Measurements from ENCODE around the gene CHCHD6. TPM values are rescaled to one million over a fixed set of nuclear protein-coding genes. Genes with fewer than 3 reads are reported as not detected.
A peak's percentile ranks its signal among the peaks of the same experiment; 100 is the strongest.

The CHCHD6 gene
- total RNA-seq, 1 experiment from 2014 or later: 45.9 TPM

GRCh38 chr3:126858887-126859286 lies 154.8 kb downstream of the CHCHD6 start:
- TF ChIP-seq CTCF (IDR thresholded peaks at IDR 0.05; ENCODE audit: unreplicated experiment): no peak
- H3K4me3 Mint-ChIP-seq (ENCODE audit: low read depth, unreplicated experiment): no peak overlapping the region
- H3K4me1 Mint-ChIP-seq (ENCODE audit: low read depth, unreplicated experiment): no peaks in the 10 kb centered on the region
- intact Hi-C loops (cut with micrococcal nuclease; ENCODE audit: unreplicated experiment): no loop called here
- CTCF ChIA-PET: no interaction called here
- no TSS peak for BruUV-seq (replicated peaks)
- no peaks in the 10 kb centered on the region for H3K27me3 Mint-ChIP-seq (ENCODE audit: unreplicated experiment)
- no peak for DNase-seq
- H3K27ac Mint-ChIP-seq (ENCODE audit: unreplicated experiment): no peak overlapping the region
- no peaks in the 10 kb centered on the region for H3K36me3 Mint-ChIP-seq (ENCODE audit: insufficient read depth, unreplicated experiment)
- no peaks in the 10 kb centered on the region for H3K9me3 Mint-ChIP-seq (ENCODE audit: low read depth, unreplicated experiment)

- no peaks in the 10 kb centered on the region for H3K27me3 Mint-ChIP-seq (ENCODE audit: unreplicated experiment)
- BruUV-seq (replicated peaks): no TSS peak
- no peaks in the 10 kb centered on the region for H3K36me3 Mint-ChIP-seq (ENCODE audit: insufficient read depth, unreplicated experiment)
- intact Hi-C loops (cut with micrococcal nuclease; ENCODE audit: unreplicated experiment): no loop called here
- H3K9me3 Mint-ChIP-seq (ENCODE audit: low read depth, unreplicated experiment): no peaks in the 10 kb centered on the region
- no peak for DNase-seq
- H3K4me1 Mint-ChIP-seq (ENCODE audit: low read depth, unreplicated experiment): no peaks in the 10 kb centered on the region
- CTCF ChIA-PET: interaction anchor here (0.6 kb wide), 1 partner anchor 26 kb away, joined by 4 read pairs; no protein-coding TSS in a partner anchor
- TF ChIP-seq CTCF (IDR thresholded peaks at IDR 0.05; ENCODE audit: unreplicated experiment): no peak
- H3K27ac Mint-ChIP-seq (ENCODE audit: unreplicated experiment): no peak overlapping the region
- no peak overlapping the region for H3K4me3 Mint-ChIP-seq (ENCODE audit: low read depth, unreplicated experiment)
Observed at GRCh38 chr3:126859415-126860246, 155.6 kb downstream of the CHCHD6 start.

- Mint-ChIP-seq H3K27ac (ENCODE audit: unreplicated experiment) (peak overlapping the region; percentile 5), H3K27me3 (ENCODE audit: unreplicated experiment) (no peaks in the 10 kb centered on the region), H3K4me1 (ENCODE audit: low read depth, unreplicated experiment) (no peaks in the 10 kb centered on the region), H3K36me3 (ENCODE audit: insufficient read depth, unreplicated experiment) (peaks cover 4% of the 10 kb centered on the region), H3K4me3 (ENCODE audit: low read depth, unreplicated experiment) (no peak overlapping the region), H3K9me3 (ENCODE audit: low read depth, unreplicated experiment) (peaks cover 6% of the 10 kb centered on the region)
- BruUV-seq (replicated peaks): no TSS peak
- TF ChIP-seq CTCF (IDR thresholded peaks at IDR 0.05; ENCODE audit: unreplicated experiment): no peak
- CTCF ChIA-PET: no interaction called here
- no peak for DNase-seq
- intact Hi-C loops (cut with micrococcal nuclease; ENCODE audit: unreplicated experiment): no loop called here
Observed at GRCh38 chr3:126865736-126866135, 161.7 kb downstream of the CHCHD6 start.

DNA sequence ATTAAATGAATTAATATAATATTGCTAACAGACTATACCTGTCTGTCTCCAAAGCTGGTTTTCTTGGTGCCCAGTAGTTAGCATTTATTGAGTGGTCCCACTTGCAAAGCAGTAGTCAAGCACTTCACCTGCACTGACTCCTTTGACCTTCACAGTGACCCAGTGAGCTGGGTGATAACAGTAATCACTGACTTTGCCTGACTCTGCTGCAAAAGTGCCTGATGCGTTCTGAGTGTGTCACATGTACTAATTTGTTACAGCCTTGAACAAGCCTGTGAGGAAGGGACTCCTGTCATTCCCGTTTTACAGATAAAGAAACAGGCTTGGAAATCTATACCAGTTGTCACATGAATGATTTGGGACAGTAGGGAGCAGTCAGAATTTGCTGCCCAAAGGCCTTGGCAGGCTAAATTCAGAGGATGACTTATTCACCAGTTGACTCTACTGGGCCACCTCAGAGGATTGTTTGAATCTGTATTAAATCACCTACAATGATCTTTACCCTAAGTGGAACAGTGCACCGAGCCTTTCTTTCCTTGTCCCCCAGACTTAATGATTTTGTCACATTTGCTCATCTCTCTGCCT lies 162.2 kb downstream of the CHCHD6 start:
- no peaks in the 10 kb centered on the region for H3K27me3 Mint-ChIP-seq (ENCODE audit: unreplicated experiment)
- intact Hi-C loops (cut with micrococcal nuclease; ENCODE audit: unreplicated experiment): no loop called here
- CTCF ChIA-PET: no interaction called here
- no peak overlapping the region for H3K4me3 Mint-ChIP-seq (ENCODE audit: low read depth, unreplicated experiment)
- peaks cover 6% of the 10 kb centered on the region for H3K9me3 Mint-ChIP-seq (ENCODE audit: low read depth, unreplicated experiment)
- no peak for DNase-seq
- peaks cover 4% of the 10 kb centered on the region for H3K36me3 Mint-ChIP-seq (ENCODE audit: insufficient read depth, unreplicated experiment)
- TF ChIP-seq CTCF (IDR thresholded peaks at IDR 0.05; ENCODE audit: unreplicated experiment): no peak
- H3K4me1 Mint-ChIP-seq (ENCODE audit: low read depth, unreplicated experiment): no peaks in the 10 kb centered on the region
- no peak overlapping the region for H3K27ac Mint-ChIP-seq (ENCODE audit: unreplicated experiment)
- no TSS peak for BruUV-seq (replicated peaks)
